ENCODE results near the gene TSC22D3.
"Not testable (repeated sequence)": the region's sequence is repeated elsewhere in the genome, so short reads cannot be mapped to it uniquely, and the experiment has no call there.

The TSC22D3 gene

GRCh38 chrX:107711521-107712181 lies 63.9 kb downstream of the TSC22D3 start:
- DNase-seq, result no peak

- peak; percentile 77 for DNase-seq
Measured at GRCh38 chrX:107710617-107711391, 64.8 kb downstream of the TSC22D3 start.

GRCh38 chrX:107709266-107709806 lies 66.3 kb downstream of the TSC22D3 start:
- DNase-seq, result no peak

GRCh38 chrX:107708762-107709161 lies 66.8 kb downstream of the TSC22D3 start:
- DNase-seq, result no peak

- DNase-seq, result no peak
Measured at GRCh38 chrX:107707866-107708265, 67.7 kb downstream of the TSC22D3 start.

- DNase-seq, result no peak
Measured at GRCh38 chrX:107706309-107706708, 69.3 kb downstream of the TSC22D3 start.

GRCh38 chrX:107704587-107704986 lies 71.0 kb downstream of the TSC22D3 start:
- DNase-seq, result no peak

GRCh38 chrX:107704181-107704580 lies 71.4 kb downstream of the TSC22D3 start:
- no peak for DNase-seq

- DNase-seq, result no peak
Measured at GRCh38 chrX:107701493-107702121, 74.0 kb downstream of the TSC22D3 start.

- DNase-seq, result no peak
Measured at GRCh38 chrX:107700790-107701189, 74.8 kb downstream of the TSC22D3 start.

GRCh38 chrX:107700317-107700774 lies 75.2 kb downstream of the TSC22D3 start:
- peak; percentile 53 for DNase-seq

- no peak for DNase-seq
Measured at GRCh38 chrX:107699616-107700015, 76.0 kb downstream of the TSC22D3 start.

GRCh38 chrX:107691024-107691448 lies 84.6 kb downstream of the TSC22D3 start:
- DNase-seq, result no peak

GRCh38 chrX:107687445-107687844 lies 88.1 kb downstream of the TSC22D3 start:
- no peak for DNase-seq

GRCh38 chrX:107686792-107687191 lies 88.8 kb downstream of the TSC22D3 start:
- peak; percentile 8 for DNase-seq

- DNase-seq, result no peak
Measured at GRCh38 chrX:107686026-107686425, 89.6 kb downstream of the TSC22D3 start.

GRCh38 chrX:107685586-107685985 lies 90.0 kb downstream of the TSC22D3 start:
- DNase-seq, result not testable (repeated sequence)

- peak; percentile 86 for DNase-seq
Measured at GRCh38 chrX:107684956-107685385, 90.6 kb downstream of the TSC22D3 start.

- DNase-seq, result no peak
Measured at GRCh38 chrX:107683931-107684330, 91.7 kb downstream of the TSC22D3 start.

GRCh38 chrX:107683124-107683895 lies 92.3 kb downstream of the TSC22D3 start:
- no peak for DNase-seq

GRCh38 chrX:107682256-107682655 lies 93.3 kb downstream of the TSC22D3 start:
- no peak for DNase-seq

- peak; percentile 43 for DNase-seq
Measured at GRCh38 chrX:107678957-107679740, 96.4 kb downstream of the TSC22D3 start.

Measured in NCI-H226 (cell line).